GM19467 (cell line): ENCODE measurements around the gene CREB5.

Source experiments
- ATAC-seq: cut with Tn5 transposase; IDR thresholded peaks from one replicate; pipeline ENCODE4 v1.9.1; 2021; ENCODE audit warnings: mild to moderate bottlenecking, moderate library complexity; ENCODE audit not compliant: unreplicated experiment

CREB5 gene

GRCh38 chr7:28700790-28701203 is 288.5 kb downstream of the CREB5 start:
- ATAC-seq: no peak

GRCh38 chr7:28701731-28702130 is 289.4 kb downstream of the CREB5 start:
- ATAC-seq: no peak

- ATAC-seq: no peak
Observed at GRCh38 chr7:28702171-28702570, 289.9 kb downstream of the CREB5 start.

GRCh38 chr7:28703037-28703765 is 290.9 kb downstream of the CREB5 start:
- no peak for ATAC-seq

GRCh38 chr7:28704706-28705105 is 292.4 kb downstream of the CREB5 start:
- no peak for ATAC-seq

- peak; percentile 92 for ATAC-seq
Observed at GRCh38 chr7:28705350-28705749, 293.0 kb downstream of the CREB5 start.

- ATAC-seq: no peak
Observed at GRCh38 chr7:28706584-28706983, 294.3 kb downstream of the CREB5 start.

- ATAC-seq: no peak
Observed at GRCh38 chr7:28707291-28707690, 295.0 kb downstream of the CREB5 start.

GRCh38 chr7:28708033-28708951 is 296.0 kb downstream of the CREB5 start:
- no peak for ATAC-seq

- ATAC-seq: no peak
Observed at GRCh38 chr7:28709748-28710147, 297.4 kb downstream of the CREB5 start.

- ATAC-seq: no peak
Observed at GRCh38 chr7:28711114-28711513, 298.8 kb downstream of the CREB5 start.

GRCh38 chr7:28714459-28715120 is 302.3 kb downstream of the CREB5 start:
- ATAC-seq: no peak

GRCh38 chr7:28717445-28718054 is 305.2 kb downstream of the CREB5 start:
- ATAC-seq: no peak

- ATAC-seq: no peak
Observed at GRCh38 chr7:28718055-28718481, 305.8 kb downstream of the CREB5 start.

- ATAC-seq: no peak
Observed at GRCh38 chr7:28718545-28718944, 306.2 kb downstream of the CREB5 start.

GRCh38 chr7:28722684-28723083 is 310.4 kb downstream of the CREB5 start:
- no peak for ATAC-seq

GRCh38 chr7:28723336-28723735 is 311.0 kb downstream of the CREB5 start:
- no peak for ATAC-seq

- no peak for ATAC-seq
Observed at GRCh38 chr7:28724563-28724962, 312.2 kb downstream of the CREB5 start.

GRCh38 chr7:28725045-28725642 is 312.8 kb downstream of the CREB5 start:
- no peak for ATAC-seq

- ATAC-seq: no peak
Observed at GRCh38 chr7:28725911-28726310, 313.6 kb downstream of the CREB5 start.

GRCh38 chr7:28726555-28726954 is 314.2 kb downstream of the CREB5 start:
- ATAC-seq: no peak
